CD4-positive, alpha-beta T cell treated with Interleukin-4 for 1 hour (primary cell): ENCODE results near the gene SYNDIG1.
"Not testable (repeated sequence)": the region's sequence is repeated elsewhere in the genome, so short reads cannot be mapped to it uniquely, and the experiment has no call there.

Experiments
- DNase-seq, 2 donors: peaks; one replicate each; pipeline ENCODE4 v3.0.0-alpha.2; 2020 to 2022

Gene SYNDIG1

DNA sequence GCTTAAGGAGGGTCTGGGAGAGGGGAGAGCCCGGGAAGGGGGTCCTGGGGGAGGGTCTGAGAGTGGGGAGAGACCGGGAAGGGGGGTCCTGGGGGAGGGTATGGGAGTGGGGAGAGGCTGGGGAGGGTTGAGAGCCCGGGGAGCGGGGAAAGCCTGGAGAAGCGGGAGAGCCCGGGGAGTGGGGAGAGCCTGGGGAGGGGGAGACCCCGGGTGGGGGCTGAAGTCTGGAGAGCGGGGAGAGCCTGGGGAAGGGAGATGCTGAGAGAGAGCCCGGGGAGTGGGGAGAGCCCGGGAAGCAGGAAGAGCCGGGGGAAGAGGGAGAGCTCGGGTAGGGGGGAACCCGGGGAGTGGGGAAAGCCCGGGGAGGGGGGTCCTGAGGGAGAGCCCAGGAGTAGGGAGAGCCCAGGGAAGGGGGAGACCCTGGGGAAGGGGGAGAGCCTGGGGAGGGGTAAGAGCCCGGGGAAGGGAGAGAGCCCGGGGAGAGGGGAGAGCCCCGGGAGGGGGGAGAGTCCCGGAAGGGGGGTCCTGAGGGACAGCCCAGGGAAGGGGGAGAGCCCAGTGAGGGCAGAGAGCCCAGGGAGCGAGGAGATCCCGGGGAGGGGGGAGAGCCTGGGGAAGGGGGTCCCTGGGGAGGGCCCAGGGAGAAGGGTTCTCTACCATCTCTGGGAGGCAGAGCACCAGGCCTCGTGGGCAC is 148.5 kb downstream of the SYNDIG1 start:
- no peak for DNase-seq

GRCh38 chr20:24618739-24619138 is 149.3 kb downstream of the SYNDIG1 start:
- no peak for DNase-seq

DNA sequence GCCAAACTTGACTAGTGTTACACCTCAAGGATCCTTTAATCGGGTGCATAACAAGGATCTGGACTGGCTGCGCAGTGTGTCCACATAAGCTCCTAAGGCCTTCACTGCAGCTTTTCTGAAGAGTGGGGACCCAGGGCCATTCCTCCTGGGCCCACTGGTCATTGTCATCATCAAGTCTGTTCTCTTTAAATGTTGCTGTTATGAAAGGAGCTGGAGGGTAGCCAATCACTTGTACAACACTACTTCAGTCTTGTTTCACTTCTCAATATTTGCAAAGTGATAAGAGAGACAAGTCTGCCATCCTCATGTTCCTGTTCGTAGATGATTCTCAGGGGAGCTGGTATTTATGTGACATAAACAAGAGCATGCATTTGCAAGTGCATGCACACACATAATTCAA is 149.8 kb downstream of the SYNDIG1 start:
- DNase-seq = no peak

DNA sequence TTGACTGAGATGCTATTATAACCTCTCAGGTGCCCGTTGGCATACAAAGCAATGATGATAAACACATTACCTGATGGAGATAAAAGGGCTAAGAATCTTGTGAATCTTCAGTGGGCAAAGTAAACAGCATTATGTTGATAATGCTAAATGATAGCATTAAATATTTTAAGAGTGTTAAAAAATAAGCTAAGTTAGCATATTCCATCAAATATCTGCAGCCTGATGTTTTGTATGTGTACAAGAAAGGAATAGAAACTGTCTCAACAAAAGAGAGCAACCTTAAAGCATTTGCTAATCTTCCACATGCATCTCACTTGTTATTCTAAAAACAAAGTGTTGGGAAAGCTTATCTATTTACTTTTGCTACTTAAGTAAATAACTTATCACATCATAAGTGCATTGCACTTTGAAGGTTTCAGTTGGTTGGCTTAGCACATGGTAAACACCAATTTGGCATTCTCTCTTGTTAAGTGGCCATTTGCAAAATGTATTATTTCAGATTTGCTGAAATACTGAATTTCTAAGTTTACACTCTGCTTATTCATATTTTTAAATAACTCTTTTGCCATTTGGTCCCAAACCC is 151.6 kb downstream of the SYNDIG1 start:
- no peak for DNase-seq

- DNase-seq = no peak
Observed at GRCh38 chr20:24622856-24623255, 153.4 kb downstream of the SYNDIG1 start.

- DNase-seq = not testable (repeated sequence)
Observed at GRCh38 chr20:24626141-24626540, 156.7 kb downstream of the SYNDIG1 start.

DNA sequence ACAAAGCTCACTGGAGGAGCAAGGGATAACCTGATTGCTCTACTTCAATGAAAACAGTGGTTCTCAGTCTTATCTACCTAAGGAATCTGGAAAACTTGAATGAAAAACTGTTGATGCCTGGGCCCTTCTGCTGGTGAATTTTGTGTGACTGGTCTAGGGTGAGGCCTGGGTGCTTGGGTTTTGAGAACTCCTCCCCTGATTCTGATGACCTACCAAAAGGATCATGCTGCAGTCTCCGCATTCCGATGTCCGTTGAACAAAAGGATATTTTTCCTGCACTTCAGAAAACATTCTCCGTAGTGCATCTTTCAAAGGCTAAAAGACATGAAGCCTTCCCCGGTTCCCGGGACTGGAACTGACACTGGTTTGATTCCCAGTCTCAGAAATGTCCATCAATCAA is 157.9 kb downstream of the SYNDIG1 start:
- no peak for DNase-seq

GRCh38 chr20:24627926-24628325 is 158.5 kb downstream of the SYNDIG1 start:
- no peak for DNase-seq

DNA sequence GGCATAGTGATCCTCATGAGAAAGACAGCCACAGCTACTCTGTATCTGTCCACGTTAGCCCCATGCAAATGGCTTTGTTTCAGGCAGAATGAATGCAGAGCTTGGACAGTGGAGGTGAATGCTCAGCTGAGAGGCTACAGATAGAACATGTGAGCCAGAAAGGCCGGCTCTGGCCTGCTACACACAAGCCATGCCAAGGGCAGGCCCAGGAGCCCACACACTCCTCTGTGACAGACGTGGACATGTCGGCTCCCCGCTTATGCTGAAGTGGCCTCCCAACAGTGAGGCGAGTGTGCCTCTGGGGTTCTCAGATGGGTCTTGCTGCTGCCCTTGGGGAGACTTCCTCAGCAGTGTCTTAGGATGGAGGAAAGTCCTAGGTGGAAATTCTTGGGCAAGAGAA is 159.6 kb downstream of the SYNDIG1 start:
- no peak for DNase-seq

DNA sequence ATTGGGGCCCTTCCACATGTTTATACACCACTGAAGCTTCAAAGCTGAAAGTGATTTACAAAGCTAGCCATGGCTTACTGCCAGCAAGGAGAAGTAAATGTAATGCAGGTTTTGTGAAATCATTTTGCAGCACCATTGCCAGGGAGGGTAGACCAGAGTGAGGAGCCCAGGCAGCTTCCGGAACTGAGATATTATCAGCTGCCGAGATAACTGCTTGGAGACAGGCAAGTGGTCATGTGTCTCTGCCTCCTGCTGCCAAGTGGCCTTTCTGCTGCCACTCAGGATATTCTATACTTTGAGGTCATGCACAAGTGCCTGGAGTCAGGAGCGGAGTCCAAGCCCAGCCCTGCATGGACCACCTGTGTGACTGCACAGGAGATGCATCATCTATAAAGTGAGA is 160.2 kb downstream of the SYNDIG1 start:
- no peak for DNase-seq

DNA sequence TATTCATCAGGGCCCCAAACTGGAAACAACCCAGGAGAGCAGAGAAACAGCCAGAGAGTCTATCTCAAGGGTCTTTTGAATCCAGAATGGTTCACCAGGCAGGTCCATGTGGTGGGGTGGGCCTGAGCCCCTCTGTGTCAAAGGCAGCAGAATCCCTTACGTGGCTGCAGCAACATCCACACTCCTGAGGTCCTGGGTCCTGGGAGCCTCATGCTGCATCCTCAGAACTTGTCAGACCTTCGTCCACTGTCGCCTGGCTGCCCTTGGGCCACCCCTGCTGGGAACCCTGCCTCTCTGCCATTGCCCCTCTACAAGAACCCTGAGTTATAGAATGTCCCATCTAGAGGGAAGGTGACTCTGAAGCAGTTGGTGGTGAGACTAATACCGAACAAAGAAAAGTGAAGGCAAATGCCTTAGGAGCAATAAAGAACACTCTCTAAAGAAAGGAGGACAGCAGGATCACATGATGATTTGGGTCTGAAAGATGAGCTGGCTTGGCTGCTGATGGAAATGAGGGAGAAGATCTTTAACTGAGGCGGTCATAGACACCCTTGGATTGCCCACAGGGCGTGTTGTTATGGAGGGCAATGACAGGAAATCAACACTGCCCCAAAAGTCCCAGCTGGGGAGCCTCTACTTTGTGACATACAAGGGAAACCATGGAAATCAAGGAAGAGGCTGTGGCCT is 161.2 kb downstream of the SYNDIG1 start:
- DNase-seq = no peak

- DNase-seq = no peak
Observed at GRCh38 chr20:24631173-24631505, 161.7 kb downstream of the SYNDIG1 start.

DNA sequence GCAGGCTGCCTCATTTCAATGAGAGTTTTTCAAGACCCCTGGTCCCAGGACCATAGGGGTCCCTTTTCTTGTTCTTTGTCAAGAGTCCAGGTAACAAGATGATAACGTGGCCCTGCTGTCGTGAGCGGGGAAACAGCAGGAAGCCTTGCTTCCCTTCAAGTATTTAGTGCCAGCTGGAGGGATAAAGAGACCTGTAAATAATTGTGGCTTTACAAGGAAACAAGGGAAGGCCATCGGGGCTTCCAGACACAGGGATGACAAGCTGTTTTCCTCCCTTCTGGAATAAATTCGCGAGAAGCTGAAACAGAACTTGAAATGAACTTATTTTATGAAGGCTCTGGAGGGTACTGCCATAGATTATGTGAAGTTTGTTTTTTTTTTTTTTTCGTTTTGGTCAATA is 163.2 kb downstream of the SYNDIG1 start:
- DNase-seq = no peak

DNA sequence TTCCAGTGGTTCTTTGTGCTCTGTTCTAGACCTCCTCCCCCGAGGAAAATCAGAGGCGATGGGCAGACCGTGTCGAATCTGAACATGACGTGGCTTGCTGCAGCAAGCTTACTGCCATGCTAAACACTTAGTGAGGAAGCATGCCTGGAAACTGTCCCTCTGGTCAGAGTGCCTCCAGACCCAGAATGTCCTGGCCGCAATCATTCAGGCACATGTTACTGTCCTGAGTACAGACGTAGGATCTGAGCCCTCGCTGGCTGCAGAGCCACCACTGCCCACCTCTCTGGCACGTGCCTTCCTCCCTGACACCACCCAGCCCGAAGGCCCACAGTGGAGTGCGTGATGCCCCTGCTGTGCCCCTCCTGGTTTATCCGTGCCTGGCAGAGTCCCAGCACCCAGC is 163.6 kb downstream of the SYNDIG1 start:
- no peak for DNase-seq

DNA sequence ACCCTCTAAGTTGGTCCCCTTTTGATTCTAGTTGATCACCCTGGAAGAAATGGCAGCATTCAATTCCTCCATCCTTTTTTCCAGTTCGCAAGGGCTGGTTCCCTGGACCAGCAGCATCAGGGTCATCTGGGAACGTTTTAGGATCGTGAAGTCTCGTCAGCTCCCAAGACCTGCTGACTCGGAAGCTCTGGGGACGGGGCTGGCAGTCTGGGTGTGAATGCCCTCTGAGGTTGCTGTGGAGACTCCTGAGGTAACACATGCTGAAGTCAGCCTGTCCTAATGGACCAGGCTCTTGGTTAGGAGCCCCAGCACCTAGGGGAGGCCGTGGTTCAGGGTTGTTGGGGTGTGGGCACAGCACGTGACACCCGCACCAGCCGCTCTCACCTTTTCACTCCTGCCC is 164.1 kb downstream of the SYNDIG1 start:
- DNase-seq = no peak

DNA sequence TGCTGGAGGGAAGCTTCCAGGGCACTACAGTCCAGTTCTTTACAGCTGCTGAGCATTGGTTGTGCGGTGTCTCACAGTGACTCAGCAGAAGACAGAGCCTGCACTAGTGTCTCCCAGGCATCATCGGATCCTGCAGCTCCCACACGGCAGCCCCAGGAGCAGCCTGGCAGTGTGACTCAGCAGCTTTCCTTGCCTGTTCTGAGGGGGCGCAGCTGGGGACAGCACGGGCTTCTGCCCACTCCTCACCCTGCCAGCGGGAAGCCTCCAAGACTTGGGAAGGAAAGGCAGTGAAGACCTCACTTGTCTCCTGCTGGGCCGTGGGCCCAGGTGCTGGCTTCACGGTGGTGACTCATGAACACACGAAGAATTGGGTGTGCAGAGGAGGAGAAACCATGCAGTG is 165.4 kb downstream of the SYNDIG1 start:
- DNase-seq = no peak

DNA sequence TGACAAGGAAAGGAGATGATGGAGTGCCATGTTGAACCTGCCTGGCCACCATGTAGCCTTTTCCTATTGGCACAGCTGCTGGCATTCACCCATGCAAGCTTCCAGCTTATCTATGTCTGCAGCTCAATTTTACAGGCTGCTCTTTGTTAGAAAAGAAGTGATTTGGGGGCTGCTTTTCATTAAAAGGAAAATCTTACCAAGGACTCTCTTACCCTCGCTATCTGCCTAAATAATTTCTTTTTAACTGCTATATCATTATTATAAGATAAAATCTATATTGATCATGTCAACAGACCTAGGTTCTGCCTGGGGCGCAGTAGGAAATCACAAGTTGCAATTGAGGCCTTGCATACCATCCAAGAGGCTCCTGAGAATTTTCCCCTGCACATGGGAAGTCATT is 167.2 kb downstream of the SYNDIG1 start:
- DNase-seq = no peak

DNA sequence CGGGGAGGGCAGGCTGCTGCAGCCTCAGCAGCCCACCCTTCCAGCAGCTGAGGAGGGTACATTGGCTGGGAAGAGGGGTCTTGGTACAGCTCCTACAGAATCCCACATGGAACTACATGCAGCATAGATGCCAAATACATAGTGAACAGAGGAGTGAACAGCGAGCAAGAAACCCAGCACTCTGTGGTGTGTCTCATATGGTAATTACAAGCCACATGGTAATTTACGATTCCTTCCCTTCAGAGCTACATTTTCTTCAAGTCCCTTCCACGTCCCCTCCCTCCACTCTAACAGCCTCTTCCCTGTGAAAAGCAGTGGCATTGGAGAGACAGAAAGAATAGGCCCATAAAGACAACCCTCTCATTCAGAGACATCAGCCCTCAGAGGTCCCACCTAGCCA is 167.7 kb downstream of the SYNDIG1 start:
- no peak for DNase-seq

DNA sequence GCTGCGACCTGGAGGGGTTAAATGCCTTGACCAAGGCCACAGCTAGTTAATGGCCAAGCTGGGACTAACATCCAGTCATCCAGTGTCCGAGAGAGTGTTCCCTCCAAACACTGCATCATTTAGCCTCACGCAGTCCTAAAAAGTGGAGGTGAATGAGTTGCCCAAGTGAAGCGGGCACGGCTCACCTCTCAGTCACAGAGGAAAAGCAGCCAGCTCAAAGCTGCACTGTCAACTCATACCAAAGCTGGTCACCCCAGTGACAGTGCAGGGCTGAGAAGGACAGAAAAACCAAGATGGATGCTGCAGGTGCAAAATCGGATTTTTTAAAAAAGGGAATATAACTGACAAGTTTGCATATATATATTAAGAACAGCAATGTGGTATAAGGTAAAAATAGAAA is 168.5 kb downstream of the SYNDIG1 start:
- no peak for DNase-seq

DNA sequence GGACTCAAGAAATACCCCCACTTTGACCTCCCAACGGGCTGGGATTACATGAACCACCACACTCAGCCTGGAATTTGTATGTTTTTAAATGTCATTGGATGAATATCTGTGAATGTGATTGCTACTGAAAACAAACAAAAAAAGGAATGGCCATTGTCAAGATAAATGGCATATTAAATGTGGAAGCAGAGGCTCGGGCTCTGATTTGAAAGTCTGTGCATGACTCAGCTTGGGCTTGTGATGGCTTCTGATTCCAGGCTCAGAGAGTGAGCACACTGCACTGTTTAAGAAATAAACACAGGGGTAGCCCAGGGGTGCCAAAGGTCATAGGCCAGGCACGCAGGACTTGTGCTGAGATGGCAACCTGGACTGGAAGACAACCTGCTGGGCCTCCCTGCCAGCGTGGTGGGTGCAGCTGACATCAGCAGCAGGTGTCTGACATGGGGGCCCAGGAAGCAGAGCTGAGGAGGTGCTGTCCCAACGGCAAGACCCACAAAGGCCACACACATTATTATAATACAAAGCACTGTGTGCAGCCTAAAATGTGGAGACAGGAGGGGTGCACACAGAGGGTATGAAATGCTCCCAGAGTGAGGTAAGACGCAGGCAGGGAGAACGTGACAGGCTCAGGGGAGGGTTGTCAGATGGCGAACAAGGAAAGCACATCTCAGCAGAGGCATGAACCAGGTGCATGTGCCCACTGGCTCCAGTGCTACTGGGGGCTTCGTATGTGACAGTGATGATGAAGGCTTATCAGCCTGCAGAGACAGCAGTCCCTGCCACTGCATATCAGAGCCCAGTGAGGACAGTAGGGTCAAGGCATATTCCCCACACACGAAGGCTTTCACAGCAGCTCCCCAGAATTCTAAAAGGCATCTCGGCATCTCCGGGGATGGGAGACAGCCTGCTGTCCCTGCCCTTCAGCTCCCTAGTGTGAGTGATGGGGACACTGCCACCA is 169.4 kb downstream of the SYNDIG1 start:
- DNase-seq = no peak

DNA sequence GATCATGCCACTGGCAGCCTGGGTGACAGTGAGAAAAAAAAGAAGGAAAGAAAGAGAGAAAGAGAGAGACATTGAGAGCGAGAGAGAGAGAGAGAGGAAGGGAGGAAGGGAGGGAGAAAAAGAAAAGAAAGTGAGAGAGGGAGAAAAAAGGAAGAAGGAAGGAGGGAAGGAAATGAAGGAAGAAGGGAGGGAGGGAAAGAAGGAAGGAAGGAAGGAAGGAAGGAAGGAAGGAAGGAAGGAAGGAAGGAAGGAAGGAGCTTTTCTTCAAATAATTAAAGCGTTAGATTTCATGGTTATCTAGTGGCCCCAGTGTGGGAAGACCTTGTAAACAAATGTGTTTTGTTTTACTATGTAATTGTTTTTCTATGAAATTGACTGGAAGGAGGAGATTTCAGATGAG is 170.8 kb downstream of the SYNDIG1 start:
- DNase-seq = no peak

GRCh38 chr20:24640686-24641085 is 171.3 kb downstream of the SYNDIG1 start:
- no peak for DNase-seq
